NCI-H524 (cell line): ENCODE results near the gene PPP1R12A.
A peak's percentile ranks its signal among the peaks of the same experiment; 100 is the strongest.

Experiments used
- DNase-seq, 2 experiments: peaks; one replicate each; lab custom pipeline; 2025; lab: John Stamatoyannopoulos, UW

The PPP1R12A gene

DNA sequence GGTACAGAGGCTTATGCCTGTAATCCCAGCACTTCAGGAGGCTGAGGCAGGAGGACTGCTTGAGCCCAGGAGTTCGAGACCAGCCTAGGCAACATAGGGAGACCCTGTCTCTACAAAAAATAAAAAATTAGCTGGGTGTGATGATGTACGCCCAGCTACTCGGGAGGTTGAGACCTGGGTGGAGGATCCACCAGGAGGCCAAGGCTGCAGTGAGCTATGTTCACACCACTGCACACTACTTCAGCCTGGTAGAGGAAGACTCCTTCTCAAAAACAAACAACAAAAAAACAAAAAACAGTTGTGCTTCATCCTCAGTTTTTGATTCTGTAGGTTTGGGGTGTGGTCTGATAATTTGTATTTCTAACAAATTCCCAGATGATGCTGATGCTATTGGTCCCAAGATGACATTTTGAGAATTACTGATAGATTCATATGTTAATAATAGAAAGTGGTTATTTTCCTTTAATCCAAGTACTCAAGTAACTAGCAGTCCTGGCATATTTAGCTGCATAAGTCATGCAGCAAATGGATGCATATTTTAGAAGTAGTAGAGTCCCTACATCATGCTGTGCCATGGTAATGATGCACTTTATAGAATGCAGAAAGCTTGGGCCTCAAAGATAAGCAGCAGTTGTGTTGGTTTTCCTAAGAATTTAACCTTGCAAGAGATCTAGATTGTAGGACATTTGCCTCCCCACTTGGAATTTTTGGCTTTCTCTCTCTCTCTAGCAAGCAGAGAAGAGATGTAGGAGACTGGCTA, 168.0 kb downstream of the PPP1R12A start:
- no peak for DNase-seq

DNA sequence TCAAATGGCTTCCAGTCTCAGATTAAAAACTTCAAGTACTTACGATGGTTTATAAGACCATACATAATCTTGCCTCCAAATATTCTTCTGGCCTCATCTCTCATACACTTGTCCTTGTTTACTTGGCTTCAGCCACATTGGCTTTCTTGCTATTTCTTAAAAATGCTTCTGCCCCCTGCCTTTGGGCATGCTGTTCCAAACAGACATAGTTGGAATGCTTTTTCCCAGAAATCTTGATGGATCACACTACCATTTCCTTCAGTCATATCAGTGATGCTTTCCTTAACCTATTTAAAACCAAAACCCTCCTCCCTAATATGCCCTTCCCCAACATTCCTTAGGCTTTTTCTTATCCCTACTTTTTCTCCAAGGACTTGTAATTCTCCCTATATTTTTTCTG, 169.7 kb downstream of the PPP1R12A start:
- no peak for DNase-seq

DNA sequence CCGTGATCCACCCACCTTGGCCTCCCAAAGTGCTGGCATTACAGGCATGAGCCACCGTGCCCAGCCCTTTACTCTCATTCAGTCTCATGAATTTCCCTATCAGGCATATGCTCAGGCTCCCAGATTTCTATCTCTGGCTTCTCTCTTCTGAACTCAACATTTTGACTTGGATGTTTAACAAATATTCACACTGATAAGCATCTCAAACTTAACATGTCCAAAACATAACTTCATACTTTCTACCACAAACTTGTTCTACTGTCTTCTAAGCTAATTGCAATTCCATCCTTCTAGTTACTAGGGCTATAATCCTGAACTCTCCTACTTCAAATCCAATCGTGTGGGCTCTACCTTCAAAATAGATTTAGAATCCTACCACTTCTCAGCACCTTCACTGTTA, 170.3 kb downstream of the PPP1R12A start:
- no peak for DNase-seq

DNA sequence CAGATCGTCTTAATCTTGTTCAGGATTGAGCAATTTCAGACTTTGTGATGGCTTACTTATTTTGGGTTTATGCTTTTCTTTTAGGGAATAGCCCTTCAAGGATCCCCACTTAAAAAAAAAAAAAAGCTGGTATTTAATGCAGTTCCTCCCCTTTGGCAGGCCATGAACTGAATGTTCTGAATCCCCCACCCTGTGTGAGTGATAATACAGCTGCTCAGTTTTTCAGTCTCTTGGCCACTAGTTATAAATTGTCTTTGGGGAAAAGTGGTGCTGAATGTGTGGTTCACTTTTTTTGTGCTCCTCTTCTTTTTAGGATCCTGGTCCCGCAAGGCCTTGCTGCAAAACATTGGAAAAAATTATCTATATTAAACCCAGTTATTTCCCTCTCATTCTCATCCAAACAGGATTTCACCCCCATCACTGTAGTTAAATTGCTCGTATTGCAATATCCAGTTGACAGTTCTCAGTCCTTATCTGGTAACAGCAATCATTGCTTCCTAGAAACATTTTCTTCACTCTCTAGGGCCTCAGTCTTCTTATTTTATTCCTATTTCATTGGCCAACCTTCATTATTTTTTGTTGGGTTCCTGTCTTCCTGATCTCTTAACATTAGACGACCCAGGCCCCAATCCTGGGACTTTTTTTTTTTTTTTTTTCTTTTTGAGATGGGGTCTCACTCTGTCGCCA, 171.0 kb downstream of the PPP1R12A start:
- no peak for DNase-seq

DNA sequence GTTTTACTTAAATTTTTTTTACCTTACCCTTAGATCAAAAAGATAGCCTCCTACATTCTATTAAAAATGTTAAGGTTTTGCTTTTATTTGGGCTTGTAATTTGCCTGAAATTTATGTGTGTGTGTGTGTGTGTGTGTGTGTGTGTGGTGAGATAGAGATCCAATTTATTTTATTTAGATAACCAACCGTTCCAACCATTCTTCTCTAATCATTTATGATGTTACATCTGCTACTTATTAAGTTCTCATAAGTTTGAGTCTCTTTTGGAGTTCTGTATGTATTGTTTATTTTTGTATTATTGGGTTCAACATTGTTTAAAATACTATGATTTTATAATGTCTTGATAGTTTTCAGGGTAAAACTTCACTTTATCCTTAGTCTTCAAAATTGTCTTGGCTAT, 173.6 kb downstream of the PPP1R12A start:
- no peak for DNase-seq

DNA sequence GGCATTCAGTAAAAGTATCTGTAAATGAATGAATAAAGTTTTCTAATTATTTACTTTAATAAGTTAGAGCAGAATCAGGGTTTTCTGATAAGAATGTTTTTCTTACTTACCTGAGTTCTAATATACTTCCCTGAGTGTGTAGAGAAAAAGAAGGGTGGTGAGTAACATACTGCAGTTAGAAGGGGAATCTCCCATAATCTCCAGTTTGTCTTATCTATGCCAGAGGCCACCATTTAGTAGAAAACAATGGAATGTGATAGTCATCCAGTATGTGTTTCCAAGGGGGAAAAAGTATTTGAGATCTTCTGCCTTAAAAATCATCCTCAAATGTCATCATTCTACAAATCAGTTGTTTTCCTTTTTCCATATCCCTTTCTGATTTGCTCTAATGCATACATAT, 187.6 kb downstream of the PPP1R12A start:
- no peak for DNase-seq

DNA sequence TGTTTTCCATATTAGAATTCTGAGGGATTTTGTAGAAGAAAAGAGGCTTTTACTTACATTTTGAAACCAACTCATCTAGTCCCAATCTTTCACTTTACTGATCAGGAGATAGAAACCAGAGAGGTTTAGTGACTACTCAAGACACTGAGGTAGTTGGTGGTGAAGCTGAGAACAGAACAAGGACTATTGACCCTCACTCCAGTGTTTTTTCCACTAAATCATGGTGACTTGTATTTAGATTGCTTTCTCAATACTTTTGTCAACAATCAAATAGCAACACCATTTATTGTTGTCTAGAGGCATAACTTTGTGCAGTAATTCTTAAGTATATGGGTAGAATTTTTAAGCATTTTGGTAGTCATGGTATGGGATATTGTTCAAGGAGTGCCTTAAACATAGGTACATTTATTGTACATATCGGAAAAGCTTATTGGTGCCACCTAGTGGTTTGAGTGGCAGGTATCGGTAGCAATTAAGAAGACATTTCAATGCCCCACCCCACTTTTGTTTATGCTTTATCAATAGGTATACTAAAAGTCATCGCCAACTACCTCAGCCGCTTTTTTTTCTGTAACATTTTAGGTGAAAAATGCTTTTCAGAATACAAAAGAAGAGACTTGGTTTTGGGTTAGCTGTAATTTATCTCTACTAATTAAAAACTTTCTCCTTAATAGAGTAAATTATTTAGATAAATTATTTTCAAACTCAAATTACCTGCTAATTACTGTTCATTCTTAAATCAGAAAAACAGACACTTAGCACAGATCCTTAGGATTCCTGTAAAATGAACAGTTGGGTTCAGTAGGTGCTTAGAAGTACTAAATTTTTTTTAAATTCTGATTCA, 196.8 kb downstream of the PPP1R12A start:
- DNase-seq = peak; percentile 15 to 53

DNA sequence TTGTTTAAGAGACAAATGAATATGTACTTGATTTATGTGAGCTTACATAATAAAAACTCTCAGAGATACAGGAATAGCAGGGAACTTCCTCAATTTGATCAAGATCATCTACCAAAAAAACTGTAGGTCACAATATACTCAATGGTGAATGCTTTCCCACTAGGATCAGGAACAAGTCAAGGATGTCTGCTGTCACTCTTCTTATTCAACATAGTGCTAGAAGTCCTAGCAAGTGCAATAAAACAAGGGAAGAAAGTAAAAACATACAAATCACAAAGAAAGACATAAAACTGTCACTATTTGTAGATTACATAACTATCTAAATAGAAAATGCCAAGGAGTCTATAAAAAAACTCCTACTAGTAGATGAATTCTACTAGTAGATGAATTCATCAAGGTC, 202.3 kb downstream of the PPP1R12A start:
- DNase-seq = no peak

DNA sequence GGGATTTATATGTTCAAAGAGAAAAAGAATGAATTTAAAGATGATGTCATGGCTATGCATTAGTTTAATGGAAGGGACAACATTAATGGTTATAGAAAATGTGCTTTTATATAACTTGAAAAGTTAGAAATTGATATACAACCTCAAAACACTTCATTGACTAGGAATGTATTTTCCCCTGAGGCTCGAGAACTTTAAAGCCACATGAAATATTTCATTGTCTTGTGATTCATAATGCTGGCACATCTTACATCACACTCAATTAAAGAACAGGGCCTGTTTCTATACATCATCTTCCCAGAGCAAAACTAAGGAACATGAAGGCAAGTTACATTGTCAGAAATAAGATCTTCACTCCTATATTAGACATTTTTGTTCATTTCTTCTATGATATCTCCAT, 208.9 kb downstream of the PPP1R12A start:
- no peak for DNase-seq
